8988T (cell line): ENCODE measurements around the gene RAD1.

Experiments
- DNase-seq: peaks from one replicate; pipeline ENCODE4 v3.0.0; 2011

Gene RAD1

GRCh38 chr5:34914671-34915138, 599 bp downstream of the RAD1 start:
- no peak for DNase-seq

- no peak for DNase-seq
Observed at GRCh38 chr5:34913072-34913471, 2.2 kb downstream of the RAD1 start.

GRCh38 chr5:34905564-34905963, 9.7 kb downstream of the RAD1 start:
- DNase-seq = no peak

GRCh38 chr5:34903260-34903659, 12.0 kb downstream of the RAD1 start:
- DNase-seq = no peak

- no peak for DNase-seq
Observed at GRCh38 chr5:34900652-34901051, 14.7 kb downstream of the RAD1 start.

- no peak for DNase-seq
Observed at GRCh38 chr5:34899066-34899465, 16.2 kb downstream of the RAD1 start.

GRCh38 chr5:34898258-34898895, 16.9 kb downstream of the RAD1 start:
- peak; percentile 40 for DNase-seq

GRCh38 chr5:34897646-34898045, 17.7 kb downstream of the RAD1 start:
- no peak for DNase-seq

- DNase-seq = no peak
Observed at GRCh38 chr5:34895641-34896419, 19.5 kb downstream of the RAD1 start.

GRCh38 chr5:34894716-34895115, 20.6 kb downstream of the RAD1 start:
- no peak for DNase-seq

- no peak for DNase-seq
Observed at GRCh38 chr5:34892414-34892813, 22.9 kb downstream of the RAD1 start.

GRCh38 chr5:34891981-34892380, 23.3 kb downstream of the RAD1 start:
- DNase-seq = no peak

- no peak for DNase-seq
Observed at GRCh38 chr5:34889394-34889793, 25.9 kb downstream of the RAD1 start.

GRCh38 chr5:34886392-34887119, 28.7 kb downstream of the RAD1 start:
- no peak for DNase-seq

GRCh38 chr5:34881246-34881645, 34.1 kb downstream of the RAD1 start:
- no peak for DNase-seq

- DNase-seq = no peak
Observed at GRCh38 chr5:34876275-34876674, 39.0 kb downstream of the RAD1 start.

- no peak for DNase-seq
Observed at GRCh38 chr5:34870382-34870781, 44.9 kb downstream of the RAD1 start.

- no peak for DNase-seq
Observed at GRCh38 chr5:34869256-34869655, 46.0 kb downstream of the RAD1 start.

GRCh38 chr5:34868791-34869190, 46.5 kb downstream of the RAD1 start:
- DNase-seq = no peak

GRCh38 chr5:34867660-34868059, 47.6 kb downstream of the RAD1 start:
- DNase-seq = no peak

GRCh38 chr5:34866989-34867471, 48.3 kb downstream of the RAD1 start:
- DNase-seq = no peak

- DNase-seq = no peak
Observed at GRCh38 chr5:34865091-34865490, 50.2 kb downstream of the RAD1 start.

- no peak for DNase-seq
Observed at GRCh38 chr5:34863946-34864345, 51.4 kb downstream of the RAD1 start.

GRCh38 chr5:34859253-34859652, 56.1 kb downstream of the RAD1 start:
- DNase-seq = no peak
